Fibroblast of skin of right biceps (primary cell): ENCODE results near the gene APOL1.
"Not testable (repeated sequence)": the region's sequence is repeated elsewhere in the genome, so short reads cannot be mapped to it uniquely, and the experiment has no call there.

Source experiments
- DNase-seq: peaks from one replicate; pipeline ENCODE4 v3.0.0-alpha.2; 2013

The APOL1 gene

DNA sequence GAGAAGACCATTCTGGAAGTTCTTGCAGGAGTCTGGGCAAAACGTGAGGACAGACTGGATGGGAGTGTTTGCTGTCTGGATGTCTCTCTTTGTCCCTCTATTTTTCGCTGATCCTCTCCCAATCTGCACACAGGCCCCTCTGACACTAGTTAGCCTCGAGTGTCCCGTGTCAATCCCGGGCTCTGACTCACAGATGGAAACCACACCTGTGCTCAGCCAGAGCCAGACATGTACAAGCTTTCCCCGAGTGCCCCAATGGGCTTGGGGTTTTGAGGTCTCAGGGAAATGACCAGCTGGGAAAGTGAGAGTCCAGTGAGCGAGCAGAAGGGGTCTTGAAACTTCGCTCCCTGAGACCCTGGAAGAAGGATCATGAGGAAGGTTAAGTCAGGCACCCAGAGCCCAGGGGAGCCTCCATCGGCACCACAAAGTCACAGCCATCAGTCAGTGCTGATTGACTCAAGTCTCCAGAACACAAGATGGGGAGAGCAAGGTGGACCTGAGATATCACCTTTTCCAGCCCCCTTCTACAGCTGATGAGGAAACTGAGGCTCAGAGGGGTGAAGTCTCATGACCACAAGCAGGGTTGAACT, 27.5 kb upstream of the APOL1 start:
- no peak for DNase-seq

DNA sequence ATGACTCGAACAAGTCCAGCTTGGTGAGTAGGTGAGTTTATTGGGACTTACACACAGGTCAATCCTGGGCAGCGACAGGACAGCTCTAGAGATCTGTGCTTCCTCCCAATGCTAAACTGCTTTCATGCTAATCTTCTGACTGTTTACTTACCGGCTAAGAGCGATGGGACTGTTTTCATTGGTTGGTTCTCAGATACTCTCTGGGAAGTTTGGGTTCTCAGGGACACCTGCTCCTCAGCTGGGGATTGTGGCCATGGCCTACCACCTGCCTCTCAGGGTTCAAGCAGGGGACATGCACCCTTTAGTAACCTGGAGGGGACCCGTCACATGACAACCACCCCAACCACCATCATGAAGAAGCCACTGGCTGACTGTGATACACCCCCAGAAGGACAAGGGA, 26.7 kb upstream of the APOL1 start:
- DNase-seq = no peak

DNA sequence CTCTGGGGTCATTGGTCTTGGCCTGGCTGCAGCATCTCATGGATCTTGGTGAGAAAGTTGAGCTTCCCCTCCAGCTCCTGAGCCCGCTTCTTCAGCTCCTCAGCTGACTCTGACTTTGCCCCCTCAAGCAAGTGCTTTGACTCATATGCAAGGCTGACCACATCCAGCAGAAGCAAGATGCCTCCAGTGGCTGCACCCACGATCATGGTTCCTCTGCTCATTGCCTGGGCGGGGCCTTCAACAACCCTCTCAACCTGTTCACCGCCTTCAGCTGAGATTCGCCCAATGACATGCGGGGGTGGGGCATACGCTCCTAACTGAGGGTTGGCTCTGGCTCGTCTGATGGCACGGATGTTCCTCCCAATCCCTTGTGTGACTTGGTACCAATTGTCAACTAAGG, 25.5 kb upstream of the APOL1 start:
- no peak for DNase-seq

DNA sequence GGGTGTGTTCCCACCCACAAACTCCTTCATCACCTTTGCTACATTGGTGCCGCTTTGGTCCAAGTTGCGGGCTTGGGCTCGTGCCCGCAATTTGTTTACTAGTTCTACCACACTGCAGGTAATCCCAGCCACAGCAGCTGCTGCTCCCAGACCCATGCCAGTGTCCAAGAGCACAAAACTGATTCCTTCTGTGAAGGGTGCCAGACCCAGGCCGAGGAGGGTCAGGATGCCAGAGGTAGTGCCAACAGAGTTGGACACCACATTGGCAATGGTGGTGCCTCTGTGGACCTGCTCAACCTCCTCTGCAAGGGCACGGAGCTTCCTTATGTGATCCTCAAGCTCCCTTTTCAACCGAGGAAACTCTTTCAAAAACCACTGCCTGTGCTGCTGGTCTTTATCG, 25.1 kb upstream of the APOL1 start:
- no peak for DNase-seq

DNA sequence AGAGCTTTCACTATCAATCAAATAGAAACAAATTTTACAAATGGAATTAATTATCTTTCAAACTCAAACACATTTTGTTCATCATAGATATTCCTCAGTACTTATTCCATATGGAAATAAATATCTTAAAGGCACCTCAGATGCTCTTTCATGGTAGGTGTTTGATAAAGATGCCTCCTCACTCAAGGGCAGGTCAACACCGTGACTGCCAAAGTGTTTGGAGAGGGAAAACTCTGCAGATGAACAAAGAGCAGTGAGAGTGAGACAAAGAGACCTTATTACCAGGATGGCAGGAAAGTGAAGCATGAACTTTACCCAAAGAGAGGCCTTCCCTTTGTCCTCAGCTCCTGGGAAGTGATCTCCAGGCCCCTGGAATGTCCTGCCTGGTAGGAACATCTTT, 24.6 kb upstream of the APOL1 start:
- DNase-seq = not testable (repeated sequence)

DNA sequence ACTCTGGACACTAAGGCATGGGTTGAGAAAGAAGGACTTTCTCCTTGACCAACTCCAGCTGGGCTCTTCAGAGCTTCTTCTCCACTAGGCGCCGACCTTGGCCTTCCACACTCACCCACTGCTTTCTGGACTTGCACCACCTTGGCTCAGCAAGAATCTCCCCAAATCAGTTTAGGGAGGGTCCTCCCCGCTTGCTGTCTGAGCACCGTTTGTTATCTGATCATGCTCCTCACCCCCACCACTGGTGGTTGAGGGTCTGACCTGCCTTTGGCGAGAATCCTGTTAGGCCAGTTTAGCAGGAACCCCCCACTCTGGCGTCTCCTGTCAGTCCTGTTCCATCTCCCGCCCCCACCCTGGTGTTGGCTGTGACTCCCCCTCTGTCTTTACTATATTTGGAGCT, 24.0 kb upstream of the APOL1 start:
- no peak for DNase-seq

DNA sequence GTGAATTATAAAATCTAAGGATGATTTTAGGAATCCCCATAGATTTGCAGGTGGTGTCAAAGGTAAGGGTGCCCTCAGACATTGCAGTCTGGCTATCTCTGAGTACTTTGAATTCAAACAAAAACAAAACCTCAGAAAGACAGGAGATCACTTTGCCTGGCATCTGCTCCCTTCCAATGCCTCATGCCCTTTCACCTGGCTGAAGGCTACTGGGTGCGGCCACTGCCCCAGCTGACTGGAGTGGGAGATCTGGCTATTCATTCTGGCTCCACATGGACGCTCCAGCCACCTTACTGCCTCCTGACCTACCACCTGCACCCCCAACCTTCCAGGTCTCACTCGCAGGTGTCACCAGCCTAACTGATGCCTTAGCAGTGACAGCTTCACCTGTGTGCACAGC, 23.3 kb upstream of the APOL1 start:
- DNase-seq = not testable (repeated sequence)

DNA sequence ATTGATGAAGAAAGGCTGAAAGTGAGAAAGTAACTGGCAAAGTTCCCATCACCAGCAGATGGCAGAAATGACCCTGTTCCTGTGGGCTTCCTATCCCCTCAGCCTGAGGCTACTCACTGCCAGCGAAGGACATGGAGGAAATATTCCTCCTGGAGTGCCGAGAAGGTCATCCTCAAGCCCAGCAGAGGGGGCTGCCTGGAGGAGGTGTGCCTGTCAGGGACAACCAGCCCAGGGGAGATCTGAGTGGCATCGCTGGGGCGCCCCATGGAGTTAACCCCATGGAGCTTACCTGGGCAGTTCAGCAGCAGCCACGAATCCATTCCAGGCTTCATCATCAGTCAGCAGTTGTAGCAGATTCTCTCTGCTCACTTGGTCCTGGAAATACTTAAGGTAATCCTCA, 21.9 kb upstream of the APOL1 start:
- not testable (repeated sequence) for DNase-seq

DNA sequence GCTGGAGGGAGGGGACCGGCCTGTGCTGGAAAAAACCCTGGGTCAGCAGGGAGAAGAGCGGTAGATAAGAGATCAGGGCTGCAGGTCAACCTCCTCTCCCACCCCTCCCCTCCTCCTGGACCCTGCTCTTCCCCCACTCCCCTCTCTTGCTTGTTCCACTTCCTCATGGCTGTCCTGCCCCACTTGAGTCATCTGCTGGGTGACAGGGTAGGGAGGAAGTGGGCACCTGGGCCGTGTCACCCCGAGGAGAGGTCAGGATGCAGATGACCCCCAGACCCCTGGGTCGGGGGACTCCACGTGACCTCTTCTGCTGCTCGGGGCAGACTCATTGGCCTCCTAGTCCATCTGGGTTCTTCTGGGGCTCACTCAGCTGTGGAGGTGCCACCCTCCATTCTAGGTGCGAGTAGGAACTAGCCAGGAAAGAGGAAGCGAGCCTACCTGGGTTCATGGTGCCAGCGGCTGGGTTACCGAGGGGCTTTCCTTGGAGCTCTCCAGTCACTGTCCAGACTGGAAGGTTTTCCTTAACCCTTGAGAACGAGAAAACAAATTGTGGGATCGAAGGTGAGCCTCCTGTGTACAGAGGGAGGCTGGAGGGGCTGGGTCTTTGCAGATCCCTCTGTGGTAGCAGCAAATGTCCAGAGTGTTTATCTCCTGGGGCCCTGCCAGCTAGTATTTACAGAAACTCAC, 20.1 kb upstream of the APOL1 start:
- DNase-seq = no peak

DNA sequence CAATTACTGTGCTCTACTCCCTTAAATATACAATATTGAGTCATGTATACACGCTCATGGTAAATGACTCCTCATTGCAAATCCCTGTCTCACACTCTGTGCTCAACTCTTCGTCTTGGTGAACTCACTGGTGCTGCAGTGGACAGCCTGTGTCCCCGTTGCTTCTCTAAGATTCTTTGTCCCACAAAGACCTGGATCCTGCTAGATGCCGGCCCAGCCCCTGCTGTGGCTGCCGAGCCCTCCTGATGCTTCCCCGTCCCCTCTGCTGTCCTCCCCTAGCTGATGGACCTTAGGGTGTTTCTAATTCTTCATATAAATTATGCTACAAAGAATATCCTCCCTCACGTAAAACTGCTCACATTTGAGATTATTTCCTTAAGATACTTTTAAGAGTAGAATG, 19.1 kb upstream of the APOL1 start:
- DNase-seq = no peak

DNA sequence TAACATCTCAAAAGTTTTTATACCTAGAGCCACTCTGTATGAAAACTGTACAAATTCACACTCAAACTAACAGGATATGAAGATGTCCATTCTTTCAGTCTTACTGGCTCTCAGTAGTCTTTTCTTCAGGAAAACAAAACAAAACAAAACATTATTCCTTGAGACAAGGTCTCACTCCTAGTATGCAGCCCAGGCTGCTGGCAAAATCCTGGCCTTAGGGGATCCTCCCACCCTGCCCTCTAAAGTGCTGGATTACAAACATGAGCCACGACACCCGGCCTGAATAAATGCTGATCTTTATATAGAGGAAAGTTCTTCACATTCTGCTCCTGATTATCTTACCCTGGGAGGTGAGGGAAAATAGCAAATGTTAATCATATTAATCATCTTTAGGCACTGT, 18.7 kb upstream of the APOL1 start:
- no peak for DNase-seq

DNA sequence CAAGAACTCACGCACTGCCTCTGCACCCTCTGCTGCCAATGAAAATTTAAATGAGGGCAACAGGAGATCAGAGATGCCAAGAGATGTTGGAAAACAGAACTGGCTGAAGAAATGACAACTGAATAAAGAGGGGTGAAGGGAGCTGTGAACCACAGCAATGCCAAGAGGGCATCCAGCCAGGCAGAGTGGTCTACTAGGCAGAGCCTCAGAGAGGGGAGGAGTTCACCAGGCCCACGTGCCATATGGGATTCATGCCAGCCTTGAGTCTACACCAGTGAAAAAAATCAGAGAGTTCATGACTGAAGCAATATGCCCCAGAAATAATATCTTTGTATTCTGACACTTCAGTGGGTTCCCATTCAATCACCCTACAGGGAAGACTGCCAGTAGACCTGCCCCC, 18.0 kb upstream of the APOL1 start:
- DNase-seq = no peak

DNA sequence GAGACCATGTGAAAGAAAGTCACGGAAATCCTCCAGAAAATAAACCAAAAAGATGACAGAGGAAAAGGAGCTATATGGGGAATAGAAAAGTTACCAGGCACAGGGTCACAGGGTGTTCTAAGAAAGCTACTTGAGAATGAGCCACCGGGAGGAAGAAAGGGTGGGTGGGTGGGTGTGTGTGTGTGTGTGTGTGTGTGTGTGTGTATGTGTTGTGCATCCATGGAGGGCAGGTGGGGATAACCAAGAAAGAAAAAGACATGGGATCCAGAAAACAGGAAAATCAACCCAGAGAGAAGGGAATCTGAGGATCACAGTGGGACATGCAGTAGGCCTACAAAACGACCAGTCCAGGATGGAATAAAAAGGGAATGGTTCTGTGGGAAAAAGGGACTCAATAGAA, 17.3 kb upstream of the APOL1 start:
- DNase-seq = no peak

DNA sequence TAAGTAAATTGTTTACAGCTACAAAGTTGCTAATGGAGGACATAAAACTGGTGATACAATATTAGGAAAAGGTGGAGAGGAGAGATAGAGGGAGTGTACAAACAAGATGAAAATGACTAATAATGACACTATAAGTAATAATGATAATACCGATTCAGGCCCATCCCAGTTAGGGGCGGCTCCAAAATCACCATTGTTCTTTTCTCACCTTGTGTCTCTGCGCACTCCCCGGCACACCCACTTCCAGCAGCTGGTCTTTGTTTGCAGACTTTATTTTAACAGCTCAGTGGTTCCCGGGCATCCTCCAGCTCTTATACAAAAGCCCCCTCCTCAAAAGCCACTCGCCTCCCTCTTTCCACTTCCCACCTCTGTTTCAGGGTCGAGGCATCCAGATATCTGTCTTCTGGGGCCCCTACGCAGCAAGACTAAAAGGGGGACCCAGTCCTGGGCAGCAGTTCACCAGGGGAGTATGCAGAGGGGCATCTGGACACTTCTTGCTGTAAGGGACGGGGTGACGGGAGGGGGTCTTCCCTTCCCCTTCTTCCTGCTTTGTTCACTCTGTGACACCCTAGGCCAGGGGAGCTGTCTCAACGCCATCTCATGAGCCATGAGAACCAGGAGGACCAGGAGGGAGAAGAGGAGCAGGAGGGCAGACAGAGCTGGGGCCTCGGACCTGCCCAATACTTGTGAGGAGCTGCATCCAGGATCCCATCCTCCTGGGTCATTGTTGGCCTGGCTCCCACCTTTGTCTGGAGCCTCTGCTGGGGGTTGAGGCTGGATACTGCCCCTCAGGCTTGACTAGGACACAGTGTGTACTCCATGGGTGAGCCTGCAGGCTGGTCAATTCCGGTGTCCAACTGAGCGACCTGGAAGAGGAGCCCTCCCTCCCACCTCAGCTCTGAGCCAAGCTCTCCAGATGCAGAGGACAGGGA, 16.3 kb upstream of the APOL1 start:
- DNase-seq = no peak

DNA sequence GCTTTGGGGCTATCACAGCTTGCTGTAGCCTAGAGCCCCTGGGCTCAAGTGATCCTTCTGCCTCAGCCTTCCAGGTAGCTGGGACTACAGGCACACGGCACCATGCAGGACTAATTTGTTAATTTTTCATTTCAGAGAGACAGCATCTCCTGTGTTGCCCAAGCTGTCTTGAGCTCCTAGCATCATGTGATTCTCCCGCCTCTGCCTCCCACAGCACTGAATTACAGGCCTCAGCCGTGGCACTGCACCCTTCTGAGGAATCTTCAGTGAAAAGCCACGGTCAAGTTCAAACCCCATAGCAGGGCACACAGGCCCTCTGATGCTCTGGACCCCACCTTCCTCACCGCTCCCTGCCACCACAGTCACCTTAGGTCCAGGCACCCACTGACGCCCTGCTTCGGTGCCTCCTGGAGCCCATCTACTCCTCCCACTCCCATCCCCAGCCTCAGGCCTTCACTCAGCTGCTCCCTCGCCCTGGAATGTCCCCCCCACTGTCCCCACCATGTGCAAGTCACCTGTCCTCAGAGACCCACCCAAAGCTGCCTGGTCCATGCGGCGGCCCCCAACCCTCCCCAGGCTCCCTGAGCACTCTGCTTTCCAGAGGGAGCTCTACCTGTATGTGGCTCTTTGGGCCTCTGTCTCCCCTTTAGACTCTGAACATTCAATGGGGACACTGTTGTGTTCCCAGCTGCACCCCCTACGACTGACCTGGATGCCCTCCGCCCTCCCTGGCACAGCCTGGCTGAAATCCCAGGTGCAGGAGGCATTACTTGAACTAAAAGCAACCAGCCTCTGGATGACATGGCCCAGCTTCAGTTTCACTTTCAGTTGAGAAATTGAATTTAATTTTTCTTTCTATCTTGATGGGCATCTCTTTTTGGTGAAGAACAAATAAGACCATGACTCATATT, 15.2 kb upstream of the APOL1 start:
- no peak for DNase-seq

DNA sequence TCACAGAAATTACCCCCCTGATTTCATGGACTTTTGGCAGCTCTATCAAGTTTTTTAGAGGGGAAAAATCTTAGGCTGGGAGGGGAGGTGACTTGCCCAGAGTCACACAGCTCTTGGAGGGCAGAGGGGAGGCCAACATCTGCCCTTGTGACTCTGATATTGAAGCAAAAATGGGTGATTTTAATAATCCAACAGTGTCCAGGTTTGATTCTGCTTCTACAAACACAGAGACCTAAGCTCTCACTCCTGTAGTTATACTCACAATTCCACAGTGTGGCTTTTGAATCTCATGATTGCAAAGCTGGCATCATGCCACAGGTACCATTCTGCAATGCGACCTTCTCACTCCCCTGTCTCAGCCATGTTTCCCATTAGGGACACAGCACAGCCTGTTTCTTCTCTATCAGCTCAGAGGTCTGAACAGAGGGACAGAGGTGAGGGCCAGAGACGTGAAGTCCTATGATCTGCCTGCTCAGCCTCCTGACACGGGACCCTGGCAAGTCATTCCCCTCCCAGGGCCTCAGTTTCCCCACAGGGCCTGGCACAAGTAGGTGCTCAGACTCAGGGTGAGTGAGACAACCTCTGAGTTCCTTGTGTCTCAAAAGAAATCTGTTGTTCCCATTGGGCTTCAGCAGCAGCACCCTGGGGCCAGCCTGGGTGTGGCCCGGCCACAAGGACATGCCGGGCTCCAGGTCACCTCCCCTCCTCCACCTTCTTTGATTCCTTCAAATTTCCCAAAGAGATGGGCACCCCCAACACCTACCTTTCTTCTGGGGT, 14.4 kb upstream of the APOL1 start:
- DNase-seq = no peak

DNA sequence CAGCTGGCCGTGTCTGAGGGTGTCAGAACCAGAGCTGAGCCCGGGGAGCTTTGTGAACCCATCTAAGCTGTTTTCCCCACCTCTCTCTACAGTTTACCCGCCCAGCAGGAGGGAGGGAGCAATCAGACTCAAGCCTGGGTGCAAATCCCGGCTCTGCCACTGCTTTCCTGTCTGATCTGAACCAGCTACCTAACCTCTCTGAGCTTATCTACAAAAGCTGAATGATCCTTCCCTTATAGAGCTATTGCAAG, 13.9 kb upstream of the APOL1 start:
- no peak for DNase-seq

DNA sequence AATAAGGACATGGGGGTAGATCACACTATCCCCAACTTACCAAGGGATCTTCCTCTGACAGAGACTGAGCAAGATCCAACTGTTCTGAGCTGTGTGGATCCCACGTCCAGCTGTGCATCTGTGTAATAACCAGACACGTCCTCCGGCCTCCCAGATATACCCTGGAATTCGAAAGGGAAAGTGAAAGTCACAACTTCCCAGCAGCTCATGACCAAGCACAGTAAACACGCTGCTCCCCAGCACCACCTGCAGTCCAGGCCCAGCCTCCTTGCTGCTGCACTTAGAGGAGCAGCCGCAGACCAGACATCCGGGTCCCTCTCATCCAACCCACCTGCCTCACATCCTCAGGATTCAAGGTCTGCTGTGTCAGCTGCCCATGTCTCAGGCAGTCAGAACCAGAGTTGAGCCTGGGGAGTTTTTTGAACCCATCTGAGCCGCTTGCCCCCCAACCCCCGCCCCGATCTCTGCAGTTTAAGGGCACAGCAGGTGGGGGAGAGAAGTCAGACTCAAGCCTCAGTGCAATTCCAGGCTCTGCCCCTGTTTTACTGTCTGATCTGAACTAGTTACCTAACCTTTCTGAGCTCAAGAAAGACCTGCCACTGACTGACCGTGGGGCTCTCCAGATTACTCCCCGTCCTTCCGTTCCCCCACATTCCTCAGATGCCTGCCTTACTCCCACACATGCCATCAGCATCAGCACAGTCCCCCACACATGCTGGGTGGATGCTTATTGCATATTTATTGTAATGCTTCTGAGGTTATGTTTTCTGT, 13.3 kb upstream of the APOL1 start, which contains the start of gene APOL2:
Gene APOL2 (minus strand): TSS at position 127 of the 771 bp plus-strand sequence. CDS start 6,365 bp downstream, outside the sequence.
- peak; percentile 94 for DNase-seq

DNA sequence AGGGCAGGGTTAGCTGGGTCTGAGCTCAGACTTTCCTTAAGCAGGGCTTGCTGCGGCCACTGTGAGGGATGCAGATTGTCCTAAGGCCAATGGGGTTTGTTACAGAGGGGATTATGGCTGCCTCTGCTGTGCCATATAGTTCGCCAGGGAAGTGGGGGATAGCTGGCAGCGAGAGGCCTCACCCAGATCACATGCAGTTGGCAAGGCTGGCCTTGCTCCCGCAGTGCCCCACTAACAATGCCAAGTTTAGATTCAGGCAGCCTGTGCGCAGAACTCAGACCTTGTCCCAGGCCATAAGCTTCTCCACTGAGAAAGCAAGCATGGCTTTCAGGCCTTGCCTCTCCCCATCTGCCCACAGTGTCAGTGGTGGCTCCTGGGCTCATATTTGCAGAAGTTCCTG, 8.9 kb upstream of the APOL1 start:
- DNase-seq = no peak

DNA sequence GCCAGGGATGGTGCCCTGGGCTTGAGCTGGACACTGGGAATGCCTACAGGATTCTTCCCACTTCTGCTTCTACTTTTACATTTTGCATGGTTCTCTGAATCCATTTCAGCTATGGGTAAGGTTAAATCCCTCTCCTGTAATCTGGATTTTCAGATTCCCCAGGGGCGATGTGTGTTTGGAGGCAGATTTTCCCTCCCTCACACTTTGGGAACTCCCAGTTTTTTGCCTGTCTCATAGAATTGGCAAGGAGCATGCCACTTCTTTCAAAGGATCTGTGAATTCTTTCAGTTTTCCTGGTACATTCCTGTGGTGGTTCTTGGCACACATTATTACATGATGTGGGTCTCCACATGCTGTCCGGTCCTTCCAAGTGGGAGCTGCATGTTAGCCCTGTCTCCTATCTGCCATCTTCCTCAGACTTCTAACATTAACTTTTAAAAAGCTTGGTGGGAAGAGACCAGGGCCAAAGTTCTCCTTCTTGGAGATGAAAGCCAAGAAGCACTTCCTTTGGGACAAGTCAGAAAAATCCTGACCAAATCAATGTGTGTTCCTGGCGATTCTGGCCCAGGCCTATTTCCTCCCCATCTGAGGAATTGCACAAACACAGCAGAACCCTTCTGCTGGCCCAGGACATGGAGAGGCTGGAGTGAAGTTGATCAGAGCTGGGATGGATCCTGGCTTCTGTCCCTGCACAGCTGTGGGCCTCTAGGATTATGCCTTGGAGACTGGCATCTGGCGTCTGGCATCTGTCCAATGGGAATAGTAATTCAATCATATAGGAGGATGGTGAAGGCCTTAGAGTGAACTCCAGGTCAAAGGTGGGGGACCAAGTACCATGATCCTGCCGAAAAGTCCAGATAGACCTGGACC, 8.2 kb upstream of the APOL1 start:
- peak; percentile 73 for DNase-seq
